Measurements from ENCODE around the gene EPOP.

- no peak for TF ChIP-seq CTCF (conservative IDR thresholded peaks at IDR 0.05; ENCODE audit: low read depth, low read length)
- TF ChIP-seq EZH2 (IDR thresholded peaks at IDR 0.05; ENCODE audit: low read length, unreplicated experiment), result no peak
These were observed 31.9 kb upstream of the EPOP start for GRCh38 chr17:38706505-38707216.
